HEK293 (cell line): ENCODE measurements around the gene HOXA10.

Source experiments
- BCL11A ChIP-seq: fragments of 450-650 bp; formaldehyde crosslinking; IDR thresholded peaks from 2 replicates; pipeline ENCODE4 v1.5.1; 2016; ENCODE audit warnings: low read depth, missing biosample characterization, missing genetic modification characterization
- HOXA7 ChIP-seq: sonication (generic); formaldehyde crosslinking; IDR thresholded peaks from 2 replicates; pipeline ENCODE4 v1.8.1; 2022; ENCODE audit warnings: missing genetic modification reagents, borderline replicate concordance
- KLF16 ChIP-seq: fragments of 450-650 bp; formaldehyde crosslinking; IDR thresholded peaks from 2 replicates; pipeline ENCODE4 v1.5.1; 2017; ENCODE audit warnings: missing biosample characterization, missing genetic modification characterization
- KLF8 ChIP-seq: fragments of 450-650 bp; formaldehyde crosslinking; IDR thresholded peaks from 2 replicates; pipeline ENCODE4 v1.5.1; 2016; ENCODE audit warnings: missing biosample characterization, missing genetic modification characterization
- PRDM1 ChIP-seq: fragments of 450-650 bp; formaldehyde crosslinking; IDR thresholded peaks from 2 replicates; pipeline ENCODE4; 2016; ENCODE audit warnings: missing biosample characterization, missing genetic modification characterization
- PRDM10 ChIP-seq: fragments of 450-650 bp; formaldehyde crosslinking; IDR thresholded peaks from 2 replicates; pipeline ENCODE4 v1.5.1; 2016; ENCODE audit warnings: missing biosample characterization, missing genetic modification characterization
- RBAK ChIP-seq: fragments of 450-650 bp; formaldehyde crosslinking; IDR thresholded peaks from 2 replicates; pipeline ENCODE4 v1.5.1; 2016; ENCODE audit warnings: missing biosample characterization, missing genetic modification characterization
- SALL2 ChIP-seq: fragments of 450-650 bp; formaldehyde crosslinking; IDR thresholded peaks from 2 replicates; pipeline ENCODE4 v1.5.0; 2017; ENCODE audit warnings: missing biosample characterization, mild to moderate bottlenecking, missing genetic modification characterization, borderline replicate concordance
- SP7 ChIP-seq: fragments of 450-650 bp; formaldehyde crosslinking; IDR thresholded peaks from 2 replicates; pipeline ENCODE4 v1.5.1; 2016; ENCODE audit warnings: missing biosample characterization, missing genetic modification characterization
- ZBTB44 ChIP-seq: fragments of 450-650 bp; IDR thresholded peaks from 2 replicates; pipeline ENCODE4 v1.5.1; 2018; ENCODE audit warnings: missing biosample characterization, mild to moderate bottlenecking, missing genetic modification characterization
- ZIC2 ChIP-seq: fragments of 450-650 bp; formaldehyde crosslinking; IDR thresholded peaks from 2 replicates; pipeline ENCODE4 v1.5.1; 2016; ENCODE audit warnings: missing biosample characterization, missing genetic modification characterization
- ZNF211 ChIP-seq: fragments of 450-650 bp; formaldehyde crosslinking; IDR thresholded peaks from 2 replicates; pipeline ENCODE4 v1.5.1; 2016; ENCODE audit warnings: low read depth, missing biosample characterization, missing genetic modification characterization
- ZNF324 ChIP-seq: fragments of 450-650 bp; formaldehyde crosslinking; IDR thresholded peaks from 2 replicates; pipeline ENCODE4 v1.5.1; 2016; ENCODE audit warnings: missing biosample characterization, missing genetic modification characterization
- ZNF423 ChIP-seq: fragments of 450-650 bp; formaldehyde crosslinking; IDR thresholded peaks from 2 replicates; pipeline ENCODE4 v1.5.1; 2016; ENCODE audit warnings: missing biosample characterization, missing genetic modification characterization
- ZNF514 ChIP-seq: fragments of 450-650 bp; formaldehyde crosslinking; IDR thresholded peaks from 2 replicates; pipeline ENCODE4 v1.5.1; 2016; ENCODE audit warnings: missing biosample characterization, missing genetic modification characterization
- ZNF560 ChIP-seq: fragments of 450-650 bp; formaldehyde crosslinking; IDR thresholded peaks from 2 replicates; pipeline ENCODE4 v1.5.1; 2017; ENCODE audit warnings: missing biosample characterization, missing genetic modification characterization, borderline replicate concordance
- ZNF600 ChIP-seq: fragments of 450-650 bp; formaldehyde crosslinking; IDR thresholded peaks from 2 replicates; pipeline ENCODE4 v1.5.1; 2016; ENCODE audit warnings: missing biosample characterization, missing genetic modification characterization
- ZNF629 ChIP-seq: fragments of 450-650 bp; formaldehyde crosslinking; IDR thresholded peaks from 2 replicates; pipeline ENCODE4 v1.5.1; 2017; ENCODE audit warnings: missing biosample characterization, missing genetic modification characterization
- ZNF776 ChIP-seq: fragments of 450-650 bp; formaldehyde crosslinking; IDR thresholded peaks from 2 replicates; pipeline ENCODE4 v1.5.0; 2017; ENCODE audit warnings: missing biosample characterization, missing genetic modification characterization, borderline replicate concordance
- ZNF777 ChIP-seq: fragments of 450-650 bp; formaldehyde crosslinking; IDR thresholded peaks from 2 replicates; pipeline ENCODE4 v1.5.1; 2017; ENCODE audit warnings: missing biosample characterization, missing genetic modification characterization, borderline replicate concordance
- ZNF843 ChIP-seq: fragments of 450-650 bp; formaldehyde crosslinking; IDR thresholded peaks from 2 replicates; pipeline ENCODE4 v1.5.1; 2016; ENCODE audit warnings: missing biosample characterization, missing genetic modification characterization
- ZSCAN16 ChIP-seq: fragments of 450-650 bp; formaldehyde crosslinking; IDR thresholded peaks from 2 replicates; pipeline ENCODE4 v1.5.1; 2016; ENCODE audit warnings: missing biosample characterization, missing genetic modification characterization
- TF ChIP-seq, protein P1 (sequence below): sonication (generic); formaldehyde crosslinking; IDR thresholded peaks from 2 replicates; pipeline ENCODE4 v1.8.1; 2022; ENCODE audit warnings: mild to moderate bottlenecking, moderate library complexity, missing genetic modification reagents
- TF ChIP-seq, protein P2 (sequence below): fragments of 450-650 bp; formaldehyde crosslinking; IDR thresholded peaks from 2 replicates; pipeline ENCODE4 v1.5.1; 2016; ENCODE audit warnings: missing biosample characterization, missing genetic modification characterization
- TF ChIP-seq, protein P3 (sequence below): fragments of 450-650 bp; formaldehyde crosslinking; IDR thresholded peaks from 2 replicates; pipeline ENCODE4 v1.5.0; 2017; ENCODE audit warnings: missing biosample characterization, missing genetic modification characterization, borderline replicate concordance
- TF ChIP-seq, protein P4 (sequence below): fragments of 450-650 bp; formaldehyde crosslinking; IDR thresholded peaks from 2 replicates; pipeline ENCODE4 v1.5.1; 2016; ENCODE audit warnings: missing biosample characterization, missing genetic modification characterization

HOXA10 gene

GRCh38 chr7:27187475-27188385 lies 13.6 kb upstream of the HOXA10 start (continued):
- peak; percentile 15; the same call in 1 of the 2 replicates for TF ChIP-seq ZNF777 (tag by site-specific recombination)
- no peak for TF ChIP-seq ZNF600 (tag by site-specific recombination)
- TF ChIP-seq ZIC2 = 0 out of 2 replicates have a peak, but pooled peaks have one; percentile 41
- TF ChIP-seq ZNF211 (tag by site-specific recombination) = no peak
- no peak for TF ChIP-seq ZNF560 (tag by site-specific recombination)
- TF ChIP-seq KLF8 (tag by site-specific recombination) = no peak
- TF ChIP-seq, protein P1, sequence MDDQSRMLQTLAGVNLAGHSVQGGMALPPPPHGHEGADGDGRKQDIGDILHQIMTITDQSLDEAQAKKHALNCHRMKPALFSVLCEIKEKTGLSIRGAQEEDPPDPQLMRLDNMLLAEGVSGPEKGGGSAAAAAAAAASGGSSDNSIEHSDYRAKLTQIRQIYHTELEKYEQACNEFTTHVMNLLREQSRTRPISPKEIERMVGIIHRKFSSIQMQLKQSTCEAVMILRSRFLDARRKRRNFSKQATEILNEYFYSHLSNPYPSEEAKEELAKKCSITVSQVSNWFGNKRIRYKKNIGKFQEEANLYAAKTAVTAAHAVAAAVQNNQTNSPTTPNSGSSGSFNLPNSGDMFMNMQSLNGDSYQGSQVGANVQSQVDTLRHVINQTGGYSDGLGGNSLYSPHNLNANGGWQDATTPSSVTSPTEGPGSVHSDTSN = no peak
- TF ChIP-seq ZNF843 (tag by site-specific recombination) = peak; percentile 28; the same call in 1 of the 2 replicates
- TF ChIP-seq ZNF776 (tag by site-specific recombination) = no peak
- TF ChIP-seq ZBTB44 (tag by site-specific recombination) = no peak; the same call in 1 of the 2 replicates
- TF ChIP-seq, protein P2, sequence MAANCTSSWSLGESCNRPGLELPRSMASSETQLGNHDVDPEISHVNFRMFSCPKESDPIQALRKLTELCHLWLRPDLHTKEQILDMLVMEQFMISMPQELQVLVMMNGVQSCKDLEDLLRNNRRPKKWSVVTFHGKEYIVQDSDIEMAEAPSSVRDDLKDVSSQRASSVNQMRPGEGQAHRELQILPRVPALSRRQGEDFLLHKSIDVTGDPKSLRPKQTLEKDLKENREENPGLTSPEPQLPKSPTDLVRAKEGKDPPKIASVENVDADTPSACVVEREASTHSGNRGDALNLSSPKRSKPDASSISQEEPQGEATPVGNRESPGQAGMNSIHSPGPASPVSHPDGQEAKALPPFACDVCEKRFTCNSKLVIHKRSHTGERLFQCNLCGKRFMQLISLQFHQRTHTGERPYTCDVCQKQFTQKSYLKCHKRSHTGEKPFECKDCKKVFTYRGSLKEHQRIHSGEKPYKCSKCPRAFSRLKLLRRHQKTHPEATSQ (tag by site-specific recombination) = no peak
- no peak for TF ChIP-seq HOXA7 (CRISPR knock-in tag)
- peak; percentile 9; the same call in 1 of the 2 replicates for TF ChIP-seq PRDM10
- TF ChIP-seq, protein P3, sequence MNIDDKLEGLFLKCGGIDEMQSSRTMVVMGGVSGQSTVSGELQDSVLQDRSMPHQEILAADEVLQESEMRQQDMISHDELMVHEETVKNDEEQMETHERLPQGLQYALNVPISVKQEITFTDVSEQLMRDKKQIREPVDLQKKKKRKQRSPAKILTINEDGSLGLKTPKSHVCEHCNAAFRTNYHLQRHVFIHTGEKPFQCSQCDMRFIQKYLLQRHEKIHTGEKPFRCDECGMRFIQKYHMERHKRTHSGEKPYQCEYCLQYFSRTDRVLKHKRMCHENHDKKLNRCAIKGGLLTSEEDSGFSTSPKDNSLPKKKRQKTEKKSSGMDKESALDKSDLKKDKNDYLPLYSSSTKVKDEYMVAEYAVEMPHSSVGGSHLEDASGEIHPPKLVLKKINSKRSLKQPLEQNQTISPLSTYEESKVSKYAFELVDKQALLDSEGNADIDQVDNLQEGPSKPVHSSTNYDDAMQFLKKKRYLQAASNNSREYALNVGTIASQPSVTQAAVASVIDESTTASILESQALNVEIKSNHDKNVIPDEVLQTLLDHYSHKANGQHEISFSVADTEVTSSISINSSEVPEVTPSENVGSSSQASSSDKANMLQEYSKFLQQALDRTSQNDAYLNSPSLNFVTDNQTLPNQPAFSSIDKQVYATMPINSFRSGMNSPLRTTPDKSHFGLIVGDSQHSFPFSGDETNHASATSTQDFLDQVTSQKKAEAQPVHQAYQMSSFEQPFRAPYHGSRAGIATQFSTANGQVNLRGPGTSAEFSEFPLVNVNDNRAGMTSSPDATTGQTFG (tag by site-specific recombination) = no peak
- TF ChIP-seq BCL11A (tag by site-specific recombination) = no peak
- TF ChIP-seq KLF16 (tag by site-specific recombination) = no peak
- no peak for TF ChIP-seq RBAK (tag by site-specific recombination)
- no peak for TF ChIP-seq SP7 (tag by site-specific recombination)
- no peak for TF ChIP-seq ZNF423
- no peak for TF ChIP-seq ZSCAN16 (tag by site-specific recombination)
- no peak for TF ChIP-seq ZNF324 (tag by site-specific recombination)
- no peak for TF ChIP-seq ZNF514 (tag by site-specific recombination)
- TF ChIP-seq, protein P4, sequence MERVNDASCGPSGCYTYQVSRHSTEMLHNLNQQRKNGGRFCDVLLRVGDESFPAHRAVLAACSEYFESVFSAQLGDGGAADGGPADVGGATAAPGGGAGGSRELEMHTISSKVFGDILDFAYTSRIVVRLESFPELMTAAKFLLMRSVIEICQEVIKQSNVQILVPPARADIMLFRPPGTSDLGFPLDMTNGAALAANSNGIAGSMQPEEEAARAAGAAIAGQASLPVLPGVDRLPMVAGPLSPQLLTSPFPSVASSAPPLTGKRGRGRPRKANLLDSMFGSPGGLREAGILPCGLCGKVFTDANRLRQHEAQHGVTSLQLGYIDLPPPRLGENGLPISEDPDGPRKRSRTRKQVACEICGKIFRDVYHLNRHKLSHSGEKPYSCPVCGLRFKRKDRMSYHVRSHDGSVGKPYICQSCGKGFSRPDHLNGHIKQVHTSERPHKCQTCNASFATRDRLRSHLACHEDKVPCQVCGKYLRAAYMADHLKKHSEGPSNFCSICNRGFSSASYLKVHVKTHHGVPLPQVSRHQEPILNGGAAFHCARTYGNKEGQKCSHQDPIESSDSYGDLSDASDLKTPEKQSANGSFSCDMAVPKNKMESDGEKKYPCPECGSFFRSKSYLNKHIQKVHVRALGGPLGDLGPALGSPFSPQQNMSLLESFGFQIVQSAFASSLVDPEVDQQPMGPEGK (tag by site-specific recombination) = no peak; the same call in none of the 2 replicates
- TF ChIP-seq PRDM1 (tag by site-specific recombination) = no peak
- no peak for TF ChIP-seq SALL2
- TF ChIP-seq ZNF629 (tag by site-specific recombination) = no peak
